ENCODE data around the gene C6orf120. TPM values are rescaled to one million over a fixed set of nuclear protein-coding genes. Genes with fewer than 3 reads are reported as not detected.

C6orf120 gene
- total RNA-seq, 1 donor from 2014 or later, result 22.0 TPM

- Histone ChIP-seq H3K4me1 (no peaks in the 10 kb centered on the region), H3K27ac (no peak overlapping the region), H3K9me3 (no peaks in the 10 kb centered on the region), H3K36me3 (no peaks in the 10 kb centered on the region), H3K27me3 (no peaks in the 10 kb centered on the region), H3K4me3 (no peak overlapping the region)
- DNase-seq (no peak), ATAC-seq (no peak)
- no peak for TF ChIP-seq CTCF (IDR thresholded peaks at IDR 0.05)
- intact Hi-C loops (cut with DNase I), result no loop called here
Observed at GRCh38 chr6:169738976-169739529, 37.1 kb downstream of the C6orf120 start.

- ATAC-seq (no peak), DNase-seq (no peak)
- no peaks in the 10 kb centered on the region for H3K9me3 ChIP-seq
- no peak overlapping the region for H3K27ac ChIP-seq
- intact Hi-C loops (cut with DNase I), result no loop called here
- no peak for TF ChIP-seq CTCF (IDR thresholded peaks at IDR 0.05)
- H3K36me3 ChIP-seq, result no peaks in the 10 kb centered on the region
- no peaks in the 10 kb centered on the region for H3K27me3 ChIP-seq
- H3K4me3 ChIP-seq, result no peak overlapping the region
- no peaks in the 10 kb centered on the region for H3K4me1 ChIP-seq
Observed at GRCh38 chr6:169741344-169741743, 39.4 kb downstream of the C6orf120 start.

- no peak for ATAC-seq
- Histone ChIP-seq H3K27me3 (no peaks in the 10 kb centered on the region), H3K4me3 (no peak overlapping the region), H3K36me3 (no peaks in the 10 kb centered on the region), H3K9me3 (no peaks in the 10 kb centered on the region), H3K4me1 (peaks cover 6% of the 10 kb centered on the region), H3K27ac (no peak overlapping the region)
- DNase-seq, result no peak
- TF ChIP-seq CTCF (IDR thresholded peaks at IDR 0.05), result no peak
- intact Hi-C loops (cut with DNase I), result no loop called here
Observed at GRCh38 chr6:169745405-169745804, 43.5 kb downstream of the C6orf120 start.

GRCh38 chr6:169746556-169746955 lies 44.6 kb downstream of the C6orf120 start:
- intact Hi-C loops (cut with DNase I), result no loop called here
- no peak for ATAC-seq

GRCh38 chr6:169751242-169752073 lies 49.5 kb downstream of the C6orf120 start, which contains the start of the genes DYNLT2 and ERMARD:
Gene DYNLT2, minus strand, starts transcription at chr6:169751572. Its CDS starts 114 bp downstream, at chr6:169751458.
Gene ERMARD, plus strand, starts transcription at chr6:169751622. Its CDS starts 36 bp downstream, at chr6:169751658.
- peak; percentile 99 for ATAC-seq
- Histone ChIP-seq H3K4me1 (peaks cover 20% of the 10 kb centered on the region), H3K9me3 (no peaks in the 10 kb centered on the region), H3K27me3 (no peaks in the 10 kb centered on the region), H3K4me3 (peak within 1 kb of the TSS; percentile 84), H3K27ac (peak within 1 kb of the TSS; percentile 98), H3K36me3 (no peaks in the 10 kb centered on the region)
- DNase-seq, result peak; percentile 98
- TF ChIP-seq CTCF (IDR thresholded peaks at IDR 0.05), result no peak
- intact Hi-C loops (cut with DNase I), result no loop called here

More at GRCh38 chr6:169746556-169746955, 44.6 kb downstream of the C6orf120 start:
- TF ChIP-seq CTCF (IDR thresholded peaks at IDR 0.05), result no peak
- Histone ChIP-seq H3K27ac (no peak overlapping the region), H3K4me3 (no peak overlapping the region), H3K4me1 (peaks cover 10% of the 10 kb centered on the region), H3K27me3 (no peaks in the 10 kb centered on the region), H3K36me3 (no peaks in the 10 kb centered on the region), H3K9me3 (no peaks in the 10 kb centered on the region)
- DNase-seq, result no peak
